Psoas muscle (tissue), 8 donors: ENCODE data around the gene TBC1D22A. TPM values are rescaled to one million over a fixed set of nuclear protein-coding genes. Genes with fewer than 3 reads are reported as not detected.

Experiments used
- ATAC-seq, 4 donors: fragments of 200-7000 bp; cut with Tn5 transposase; one replicate each; pipeline ENCODE4 v1.9.1; 2020; ENCODE audit warnings: moderate library complexity in 3 of 4, mild to moderate bottlenecking in 2 of 4
- DNase-seq, 2 donors: peaks; one replicate each; pipeline ENCODE4 v3.0.0-alpha.2; 2020
- H3K27ac ChIP-seq: fragments of 200-600 bp; one replicate; pipeline ENCODE4 v1.8.0; 2022
- H3K27me3 ChIP-seq, 3 donors: fragments of 200-600 bp in 1 of 3; one replicate each; pipeline versions ENCODE4 v1.6.1 to v1.8.0; 2013 to 2022; ENCODE audit warnings: low read length in 2 of 3, mild to moderate bottlenecking in 2 of 3, moderate library complexity in 1 of 3; ENCODE audit not compliant: insufficient read depth in 3 of 3
- H3K36me3 ChIP-seq, 2 donors: fragments of 200-600 bp in 1 of 2; one replicate each; pipeline versions ENCODE4 v1.6.1 to v1.8.0; 2013 to 2022; ENCODE audit warnings: low read depth in 1 of 2, mild to moderate bottlenecking in 1 of 2, moderate library complexity in 1 of 2; ENCODE audit not compliant: insufficient read depth in 1 of 2
- H3K4me1 ChIP-seq: fragments of 200-600 bp; one replicate; pipeline ENCODE4 v1.8.0; 2022
- H3K4me3 ChIP-seq: fragments of 200-600 bp; one replicate; pipeline ENCODE4 v1.8.0; 2022; ENCODE audit warnings: mild to moderate bottlenecking
- H3K9me3 ChIP-seq: fragments of 200-600 bp; one replicate; pipeline ENCODE4 v1.8.0; 2022
- WGBS, 3 donors: extraction: QIAGEN DNeasy Blood & Tissue Kit; methylation state at CpG; one replicate each; pipeline versions ENCODE4 v1.1.6 to v1.1.7; 2013; 5-methylcytosine and 5-hydroxymethylcytosine counted together
- intact Hi-C, 2 donors: fragments of 100-400 bp; cut with DNase I; formaldehyde crosslinking; loops; one replicate each; pipeline versions ENCODE4 v1.11.0 to v1.14.2; 2022
- polyA plus RNA-seq, 3 donors: library from polyadenylated mRNA; stranded (reverse); fragments of 200-250 nt; gene quantifications; one replicate each; pipeline ENCODE4 v1.2.3, GENCODE V29; 2013
- total RNA-seq, 4 donors: library from RNA; stranded (reverse); fragmentation: NEBNext Ultra II Directional in 2 of 4; extraction: Animal tissue kit (Norgen Biotek cat#: 25700) in 2 of 4; gene quantifications; one replicate each; pipeline versions ENCODE4 v1.2.1 to v1.2.4, GENCODE V29; 2021 to 2023
- TF ChIP-seq, protein P1 (sequence below): fragments of 200-600 bp; IDR thresholded peaks from one replicate; pipeline ENCODE4 v1.8.0; 2022; ENCODE audit warnings: antibody characterized with exemption
- donor health status: healthy with polysubstance abuse.
- donor health status: DM: no; HTN: no; CAD: no; lungs with moderate emphysema.
- donor health status: Bipolar disorder and iron deficiency.
- donor health status: healthy.
- donor health status: DM: yes; HTN: yes; CAD: no.
- donor health status: DM: no; HTN: no; CAD: no.
- donor health status: DM: no; HTN: no; CAD: no.
- donor health status: DM: yes; HTN: yes; CAD: no.

Gene TBC1D22A
- total and polyA plus RNA-seq, 7 donors = 11.7 to 25.0 (median 18.9) TPM

DNA sequence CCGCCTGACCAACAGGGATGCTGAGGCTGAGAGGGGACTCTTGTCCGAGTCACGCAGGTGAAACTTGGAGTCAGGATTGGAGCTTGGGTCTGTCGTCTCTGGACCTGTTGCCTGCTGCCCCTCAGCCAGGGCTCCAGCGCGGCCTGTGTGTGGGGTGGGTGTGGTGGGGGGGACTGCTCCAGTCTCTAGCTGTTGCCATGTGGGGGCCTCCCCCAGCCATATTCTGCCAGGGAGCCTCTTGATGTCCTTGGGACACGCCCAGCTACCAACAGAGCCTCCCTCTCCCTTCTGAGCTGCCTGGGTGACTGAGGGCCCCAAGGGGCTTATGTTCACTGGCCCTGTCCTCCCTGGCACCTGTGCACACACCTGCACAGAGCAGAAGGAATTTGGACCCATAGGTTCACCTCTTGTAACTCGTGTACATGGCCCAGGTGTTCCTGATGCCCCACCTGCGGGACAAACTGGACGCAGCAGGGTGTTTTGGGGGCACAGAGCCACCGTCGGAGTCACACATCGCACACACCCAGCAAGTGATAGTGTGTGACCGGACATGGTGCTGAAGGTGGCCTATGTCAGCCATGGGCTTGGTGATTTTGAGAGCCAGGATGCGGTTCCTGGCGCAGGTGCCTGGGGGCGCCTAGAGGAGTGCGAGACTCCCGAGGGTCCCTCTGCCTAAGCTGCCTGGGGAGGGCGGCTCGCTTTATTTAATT lies 252.3 kb downstream of the TBC1D22A start:
- H3K27me3 ChIP-seq = no peaks in the 10 kb centered on the region
- H3K4me3 ChIP-seq = no peak overlapping the region
- no peak for DNase-seq
- intact Hi-C loops = no loop called here
- H3K36me3 ChIP-seq = no peaks in the 10 kb centered on the region
- H3K27ac ChIP-seq = no peak overlapping the region
- TF ChIP-seq, protein P1, sequence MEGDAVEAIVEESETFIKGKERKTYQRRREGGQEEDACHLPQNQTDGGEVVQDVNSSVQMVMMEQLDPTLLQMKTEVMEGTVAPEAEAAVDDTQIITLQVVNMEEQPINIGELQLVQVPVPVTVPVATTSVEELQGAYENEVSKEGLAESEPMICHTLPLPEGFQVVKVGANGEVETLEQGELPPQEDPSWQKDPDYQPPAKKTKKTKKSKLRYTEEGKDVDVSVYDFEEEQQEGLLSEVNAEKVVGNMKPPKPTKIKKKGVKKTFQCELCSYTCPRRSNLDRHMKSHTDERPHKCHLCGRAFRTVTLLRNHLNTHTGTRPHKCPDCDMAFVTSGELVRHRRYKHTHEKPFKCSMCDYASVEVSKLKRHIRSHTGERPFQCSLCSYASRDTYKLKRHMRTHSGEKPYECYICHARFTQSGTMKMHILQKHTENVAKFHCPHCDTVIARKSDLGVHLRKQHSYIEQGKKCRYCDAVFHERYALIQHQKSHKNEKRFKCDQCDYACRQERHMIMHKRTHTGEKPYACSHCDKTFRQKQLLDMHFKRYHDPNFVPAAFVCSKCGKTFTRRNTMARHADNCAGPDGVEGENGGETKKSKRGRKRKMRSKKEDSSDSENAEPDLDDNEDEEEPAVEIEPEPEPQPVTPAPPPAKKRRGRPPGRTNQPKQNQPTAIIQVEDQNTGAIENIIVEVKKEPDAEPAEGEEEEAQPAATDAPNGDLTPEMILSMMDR = no peak
- WGBS, 3 donors = 96 to 98% (median 96%) methylated on average over 21 of the region's 21 CpGs
- H3K9me3 ChIP-seq = no peaks in the 10 kb centered on the region
- no peak for ATAC-seq
- no peaks in the 10 kb centered on the region for H3K4me1 ChIP-seq

DNA sequence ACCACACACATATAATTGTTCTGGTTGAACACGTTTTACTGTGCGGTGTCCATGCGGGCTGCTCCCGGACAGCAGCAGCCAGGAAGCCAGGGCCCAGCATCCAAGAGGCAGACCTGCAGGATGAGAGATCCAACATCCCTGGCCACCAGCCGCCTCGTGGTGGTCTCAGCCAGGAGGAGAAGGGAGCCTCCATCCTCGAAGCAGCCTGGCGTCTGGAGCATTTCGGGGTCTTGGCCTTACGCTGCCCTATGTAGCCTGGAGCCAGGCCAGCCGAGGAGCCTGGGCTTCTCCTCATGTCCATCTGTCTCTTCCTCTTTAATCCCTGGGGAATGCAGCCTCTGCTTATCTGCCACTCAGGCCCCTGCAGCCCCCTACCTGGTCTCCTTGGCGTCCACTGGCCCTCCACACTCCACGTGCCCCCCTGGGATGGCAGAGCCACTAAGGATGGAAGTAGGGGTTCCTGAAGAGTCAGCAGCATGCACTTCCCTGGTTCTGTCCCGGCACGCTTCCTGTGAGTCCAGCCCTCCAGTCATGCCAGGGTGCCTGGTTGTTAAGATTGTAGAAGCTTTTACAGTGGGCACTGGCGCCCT lies 253.2 kb downstream of the TBC1D22A start:
- DNase-seq (no peak), ATAC-seq (no peak)
- H3K4me3 ChIP-seq = no peak overlapping the region
- TF ChIP-seq, protein P1 = no peak
- intact Hi-C loops = no loop called here
- no peak overlapping the region for H3K27ac ChIP-seq
- H3K27me3 ChIP-seq = no peaks in the 10 kb centered on the region
- no peaks in the 10 kb centered on the region for H3K9me3 ChIP-seq
- H3K36me3 ChIP-seq = no peaks in the 10 kb centered on the region
- H3K4me1 ChIP-seq = no peaks in the 10 kb centered on the region
- WGBS, 3 donors = 88 to 94% (median 91%) methylated on average over 14 to 16 of the region's 16 CpGs

DNA sequence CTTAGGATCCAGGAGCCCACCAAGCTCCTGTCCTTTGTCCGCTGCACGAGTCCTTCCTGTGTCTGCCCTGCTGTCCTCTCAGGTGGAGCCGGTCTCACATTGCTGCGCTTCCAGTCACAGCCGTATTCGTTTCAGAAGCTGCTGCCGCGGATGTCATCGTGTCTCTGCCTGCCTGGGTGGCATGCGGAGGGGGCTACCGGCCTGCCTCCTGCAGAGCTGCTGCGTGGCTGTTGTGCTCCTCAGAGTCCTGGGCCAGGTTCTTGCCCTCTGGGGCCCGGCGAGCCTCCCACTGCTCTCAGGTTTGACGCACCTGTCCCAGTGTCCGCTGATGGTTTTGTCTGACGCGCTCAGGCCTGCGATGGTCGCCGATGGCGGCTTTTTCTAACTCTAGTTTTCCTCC lies 254.2 kb downstream of the TBC1D22A start:
- Histone ChIP-seq H3K9me3 (no peaks in the 10 kb centered on the region), H3K4me3 (no peak overlapping the region), H3K4me1 (no peaks in the 10 kb centered on the region), H3K27me3 (no peaks in the 10 kb centered on the region), H3K27ac (no peak overlapping the region), H3K36me3 (no peaks in the 10 kb centered on the region)
- no peak for ATAC-seq
- intact Hi-C loops = no loop called here
- WGBS, 3 donors = 94 to 96% (median 94%) methylated on average over 22 of the region's 22 CpGs
- TF ChIP-seq, protein P1 = no peak
- no peak for DNase-seq

DNA sequence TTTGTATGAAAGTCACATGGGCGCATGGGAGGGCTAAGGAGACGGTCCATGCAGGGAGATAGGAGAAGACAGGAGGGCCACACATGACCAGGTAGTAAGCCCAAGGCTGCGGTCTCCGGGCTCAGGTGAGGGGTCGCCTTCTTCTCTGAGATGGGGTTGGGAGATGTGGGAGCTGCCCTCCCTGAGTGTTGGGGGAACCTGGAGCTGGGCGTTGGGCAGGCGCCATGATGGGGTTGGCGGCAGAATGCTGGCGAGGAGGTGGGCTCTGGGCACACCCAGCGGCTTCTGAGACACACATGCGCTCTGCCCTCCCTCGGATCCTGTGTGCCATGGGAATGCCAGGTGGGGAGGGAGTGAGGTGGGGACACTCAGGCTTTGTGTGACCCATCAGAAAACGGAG lies 254.8 kb downstream of the TBC1D22A start:
- Histone ChIP-seq H3K27ac (no peak overlapping the region), H3K4me3 (no peak overlapping the region), H3K4me1 (no peaks in the 10 kb centered on the region), H3K36me3 (no peaks in the 10 kb centered on the region), H3K9me3 (no peaks in the 10 kb centered on the region), H3K27me3 (no peaks in the 10 kb centered on the region)
- WGBS, 3 donors = 88 to 96% (median 90%) methylated on average over 13 of the region's 13 CpGs
- DNase-seq (no peak), ATAC-seq (no peak)
- TF ChIP-seq, protein P1 = no peak
- intact Hi-C loops = no loop called here
